ENCODE measurements around the gene BMP10. TPM values are rescaled to one million over a fixed set of nuclear protein-coding genes. Genes with fewer than 3 reads are reported as not detected.

The BMP10 gene
- not detected in 2 replicates for total RNA-seq (2014; rRNA removed; shearing (Covaris generic))

GRCh38 chr2:68871159-68871764 lies at the start of gene BMP10:
Gene BMP10 (minus strand): TSS chr2:68871397. CDS start chr2:68871358, 39 bp downstream.

Other genes starting within 250 kb of the BMP10 start
- not detected in 2 replicates for gene PROKR1, start 227.8 kb downstream of the BMP10 start, total RNA-seq (2014; rRNA removed; shearing (Covaris generic))
- 0.53 and 0.91 TPM in 2 replicates for gene ARHGAP25, start 136.6 kb downstream of the BMP10 start, total RNA-seq (2014; rRNA removed; shearing (Covaris generic))
- not detected in 2 replicates for gene GKN2, start 81.5 kb upstream of the BMP10 start, total RNA-seq (2014; rRNA removed; shearing (Covaris generic))
- gene GKN1, start 103.2 kb upstream of the BMP10 start, total RNA-seq (2014; rRNA removed; shearing (Covaris generic)): not detected in 2 replicates
- 19.0 and 20.0 TPM in 2 replicates for gene ANTXR1, start 141.8 kb upstream of the BMP10 start, total RNA-seq (2014; rRNA removed; shearing (Covaris generic))

All from A375 (cell line).